Fibroblast of lung (primary cell): ENCODE measurements around the gene KLF17. TPM values are rescaled to one million over a fixed set of nuclear protein-coding genes. Genes with fewer than 3 reads are reported as not detected.

Experiments used
- DNase-seq, 2 donors: peaks; one replicate each; pipeline versions ENCODE4 v3.0.0 to v3.0.0-alpha.2; 2010; ENCODE audit warnings: low read depth in 2 of 2
- H2AFZ ChIP-seq: 2 replicates; pipeline ENCODE4 v1.5.1; 2012; ENCODE audit warnings: low read length, control low read depth, inconsistent platforms
- H3K27ac ChIP-seq: 2 replicates; pipeline ENCODE4 v1.5.1; 2011; ENCODE audit warnings: low read length, control low read depth; ENCODE audit not compliant: insufficient read depth
- H3K27me3 ChIP-seq: 2 replicates; pipeline ENCODE4 v1.5.1; 2011; ENCODE audit warnings: mild to moderate bottlenecking, low read length; ENCODE audit not compliant: control insufficient read depth, insufficient read depth
- H3K36me3 ChIP-seq: 2 replicates; pipeline ENCODE4 v1.5.1; 2011; ENCODE audit warnings: low read length; ENCODE audit not compliant: control insufficient read depth, insufficient read depth
- H3K4me1 ChIP-seq: 2 replicates; pipeline ENCODE4 v1.5.1; 2011; ENCODE audit warnings: low read length; ENCODE audit not compliant: control insufficient read depth, insufficient read depth; ENCODE audit errors: extremely low read depth
- H3K4me2 ChIP-seq: 2 replicates; pipeline ENCODE4 v1.5.1; 2011; ENCODE audit warnings: low read length, control low read depth; ENCODE audit not compliant: insufficient read depth; ENCODE audit errors: extremely low read depth
- H3K4me3 ChIP-seq, 4 experiments: fragments of 200-600 bp in 1 of 4; sonication (generic) in 1 of 4; replicated peaks in 1 of 4; 2 replicates each; pipeline ENCODE4 v1.5.1; 2011 to 2016; ENCODE audit warnings: low read length in 4 of 4, low read depth in 3 of 4, mild to moderate bottlenecking in 3 of 4, control low read depth in 2 of 4, inconsistent platforms in 1 of 4, mixed read lengths in 1 of 4; ENCODE audit not compliant: insufficient read depth in 1 of 4; ENCODE audit errors: control extremely low read depth in 1 of 4
- H3K79me2 ChIP-seq: 2 replicates; pipeline ENCODE4 v1.5.1; 2012; ENCODE audit warnings: mild to moderate bottlenecking, low read length, inconsistent platforms; ENCODE audit not compliant: control insufficient read depth, insufficient read depth
- H3K9ac ChIP-seq: 2 replicates; pipeline ENCODE4 v1.5.1; 2011; ENCODE audit warnings: mild to moderate bottlenecking, low read length, control low read depth; ENCODE audit not compliant: insufficient read depth
- H3K9me3 ChIP-seq: 2 replicates; pipeline ENCODE4 v1.5.1; 2012; ENCODE audit warnings: low read depth, low read length; ENCODE audit not compliant: control insufficient read depth, insufficient read depth
- H4K20me1 ChIP-seq: 2 replicates; pipeline ENCODE4 v1.5.1; 2011; ENCODE audit warnings: low read length; ENCODE audit not compliant: control insufficient read depth, insufficient read depth; ENCODE audit errors: extremely low read depth
- EZH2 ChIP-seq: IDR thresholded peaks from 2 replicates; pipeline ENCODE4 v1.5.1; 2012; ENCODE audit warnings: low read length, control low read depth, mild to moderate bottlenecking; ENCODE audit errors: missing control alignments
- polyA plus RNA-seq, 2 donors: library from polyadenylated mRNA; depleted of rRNA in 1 of 2; stranded (reverse) in 1 of 2; unstranded in 1 of 2; fragments of >200 nt; gene quantifications; 2 replicates each; pipeline ENCODE4 v1.2.1, GENCODE V29; 2011 to 2012; ENCODE audit warnings: missing spikeins in 1 of 2
- total RNA-seq: library from RNA; depleted of rRNA; stranded (reverse); fragments of >200 nt; gene quantifications from 2 replicates; pipeline ENCODE4 v1.2.1, GENCODE V29; 2014
- TF ChIP-seq, protein P1 (sequence below), 2 donors: IDR thresholded peaks in 1 of 2; conservative IDR thresholded peaks in 1 of 2; 1 replicate in 1 of 2; 2 replicates in 1 of 2; pipeline ENCODE4 v1.5.1; 2011 to 2012; ENCODE audit warnings: low read length in 2 of 2, control low read depth in 1 of 2, inconsistent platforms in 1 of 2, low read depth in 1 of 2, mild to moderate bottlenecking in 1 of 2

The KLF17 gene
- total and polyA plus RNA-seq, 2 donors (not counting 1 experiment from before 2014, with no cell fraction given) = 0.05 to 0.50 TPM

DNA sequence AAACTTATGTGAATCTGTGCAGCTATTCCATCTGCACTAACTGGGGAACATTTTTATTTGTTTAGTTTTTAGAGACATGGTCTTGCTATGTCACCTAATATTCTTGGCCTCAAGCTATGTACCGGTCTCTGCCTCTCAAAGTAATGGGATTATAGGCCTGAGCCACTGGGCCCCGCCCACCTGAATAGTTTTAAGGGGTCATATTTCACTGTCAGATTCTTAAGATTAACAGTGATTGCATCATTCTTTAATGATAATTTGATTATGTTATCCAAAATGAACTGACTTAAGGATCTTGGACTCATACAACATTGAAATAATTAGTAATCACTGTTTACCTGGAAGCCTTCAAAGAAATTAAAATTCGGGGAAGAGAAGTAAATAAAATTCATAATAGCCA is 35.4 kb downstream of the KLF17 start:
- no peaks in the 10 kb centered on the region for H3K4me1 ChIP-seq
- H3K79me2 ChIP-seq = no peaks in the 10 kb centered on the region
- H2AFZ ChIP-seq = no peak overlapping the region
- H3K4me2 ChIP-seq = no peak overlapping the region
- DNase-seq = peak; percentile 22 to 26
- H3K9ac ChIP-seq = no peak overlapping the region
- H3K36me3 ChIP-seq = no peaks in the 10 kb centered on the region
- H3K4me3 ChIP-seq = no peak overlapping the region
- no peaks in the 10 kb centered on the region for H4K20me1 ChIP-seq
- no peaks in the 10 kb centered on the region for H3K9me3 ChIP-seq
- TF ChIP-seq EZH2 = no peak
- TF ChIP-seq, protein P1, sequence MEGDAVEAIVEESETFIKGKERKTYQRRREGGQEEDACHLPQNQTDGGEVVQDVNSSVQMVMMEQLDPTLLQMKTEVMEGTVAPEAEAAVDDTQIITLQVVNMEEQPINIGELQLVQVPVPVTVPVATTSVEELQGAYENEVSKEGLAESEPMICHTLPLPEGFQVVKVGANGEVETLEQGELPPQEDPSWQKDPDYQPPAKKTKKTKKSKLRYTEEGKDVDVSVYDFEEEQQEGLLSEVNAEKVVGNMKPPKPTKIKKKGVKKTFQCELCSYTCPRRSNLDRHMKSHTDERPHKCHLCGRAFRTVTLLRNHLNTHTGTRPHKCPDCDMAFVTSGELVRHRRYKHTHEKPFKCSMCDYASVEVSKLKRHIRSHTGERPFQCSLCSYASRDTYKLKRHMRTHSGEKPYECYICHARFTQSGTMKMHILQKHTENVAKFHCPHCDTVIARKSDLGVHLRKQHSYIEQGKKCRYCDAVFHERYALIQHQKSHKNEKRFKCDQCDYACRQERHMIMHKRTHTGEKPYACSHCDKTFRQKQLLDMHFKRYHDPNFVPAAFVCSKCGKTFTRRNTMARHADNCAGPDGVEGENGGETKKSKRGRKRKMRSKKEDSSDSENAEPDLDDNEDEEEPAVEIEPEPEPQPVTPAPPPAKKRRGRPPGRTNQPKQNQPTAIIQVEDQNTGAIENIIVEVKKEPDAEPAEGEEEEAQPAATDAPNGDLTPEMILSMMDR (conservative IDR thresholded peaks at IDR 0.05 in 1 of 2, IDR thresholded peaks at IDR 0.05 in 1 of 2; ENCODE audit: low read depth in 1 of 2, low read length in 2 of 2) = no peak
- no peak overlapping the region for H3K27ac ChIP-seq
- peaks cover 8% of the 10 kb centered on the region for H3K27me3 ChIP-seq

DNA sequence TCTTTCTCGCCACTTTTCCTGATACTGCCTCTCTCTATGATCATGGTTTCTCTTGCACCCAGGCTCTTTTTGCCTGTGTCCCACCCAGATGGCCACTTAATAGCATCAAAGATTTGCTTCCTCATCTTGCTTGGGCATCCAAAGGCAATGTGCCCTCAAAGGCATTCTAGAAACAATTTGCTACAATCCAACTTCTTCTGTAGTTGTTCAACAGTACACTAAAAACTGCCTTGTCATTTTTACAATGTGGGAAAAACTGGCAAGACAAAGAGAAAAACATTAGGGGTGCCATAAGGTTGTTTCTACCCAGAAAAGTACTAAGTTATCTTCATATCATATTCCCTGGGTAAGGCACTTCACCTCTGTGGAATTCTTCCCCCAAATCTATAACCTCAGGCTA is 39.3 kb downstream of the KLF17 start:
- no peaks in the 10 kb centered on the region for H3K27me3 ChIP-seq
- H3K9me3 ChIP-seq = no peaks in the 10 kb centered on the region
- H4K20me1 ChIP-seq = no peaks in the 10 kb centered on the region
- DNase-seq = no peak
- H3K4me2 ChIP-seq = no peak overlapping the region
- H3K27ac ChIP-seq = no peak overlapping the region
- H3K79me2 ChIP-seq = no peaks in the 10 kb centered on the region
- no peaks in the 10 kb centered on the region for H3K36me3 ChIP-seq
- TF ChIP-seq, protein P1 (conservative IDR thresholded peaks at IDR 0.05 in 1 of 2, IDR thresholded peaks at IDR 0.05 in 1 of 2; ENCODE audit: low read depth in 1 of 2, low read length in 2 of 2) = no peak
- TF ChIP-seq EZH2 = no peak
- H3K9ac ChIP-seq = no peak overlapping the region
- no peaks in the 10 kb centered on the region for H3K4me1 ChIP-seq
- no peak overlapping the region for H2AFZ ChIP-seq
- no peak overlapping the region for H3K4me3 ChIP-seq

DNA sequence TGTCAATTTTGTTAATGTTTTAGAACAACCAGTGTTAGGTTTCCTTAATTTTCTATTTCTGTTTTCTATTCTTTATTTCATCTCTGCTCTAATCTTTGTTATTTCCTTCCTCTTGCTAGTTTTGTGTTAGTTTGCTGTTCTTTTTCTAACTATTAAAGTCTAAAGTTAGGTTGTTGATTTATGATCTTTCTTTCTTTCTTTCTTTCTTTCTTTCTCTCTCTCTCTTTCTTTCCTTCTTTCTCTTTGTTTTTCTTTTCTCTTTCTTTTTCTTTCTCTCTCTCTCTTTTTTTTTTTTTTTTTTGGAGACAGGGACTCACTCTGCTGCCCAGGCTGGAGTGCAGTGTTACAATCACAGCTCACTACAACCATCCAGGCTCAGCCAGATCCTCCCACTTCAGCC is 40.2 kb downstream of the KLF17 start:
- no peaks in the 10 kb centered on the region for H3K27me3 ChIP-seq
- H4K20me1 ChIP-seq = no peaks in the 10 kb centered on the region
- H3K4me3 ChIP-seq = no peak overlapping the region
- H3K9ac ChIP-seq = no peak overlapping the region
- H3K4me2 ChIP-seq = no peak overlapping the region
- no peaks in the 10 kb centered on the region for H3K79me2 ChIP-seq
- no peaks in the 10 kb centered on the region for H3K36me3 ChIP-seq
- H3K4me1 ChIP-seq = no peaks in the 10 kb centered on the region
- no peak overlapping the region for H3K27ac ChIP-seq
- no peaks in the 10 kb centered on the region for H3K9me3 ChIP-seq
- TF ChIP-seq, protein P1 (conservative IDR thresholded peaks at IDR 0.05 in 1 of 2, IDR thresholded peaks at IDR 0.05 in 1 of 2; ENCODE audit: low read depth in 1 of 2, low read length in 2 of 2) = no peak
- no peak for TF ChIP-seq EZH2
- no peak overlapping the region for H2AFZ ChIP-seq
- no peak for DNase-seq
